H1 (cell line): Measurements from ENCODE around the gene KIF1C. TPM values are rescaled to one million over a fixed set of nuclear protein-coding genes. Genes with fewer than 3 reads are reported as not detected.

Experiments
- CTCF ChIA-PET: fragments of 300-600 bp; sonication (Branson Sonifier 250); formaldehyde crosslinking; loops from one replicate; lab custom pipeline; 2021; ENCODE audit not compliant: partially characterized antibody; lab: Charles Lee
- POLR2A ChIA-PET: fragments of 300-600 bp; sonication (Branson Sonifier 250); formaldehyde crosslinking; loops from one replicate; lab custom pipeline; 2021; ENCODE audit warnings: inconsistent platforms; ENCODE audit not compliant: partially characterized antibody; lab: Charles Lee
- DNase-seq, 2 experiments: peaks; one replicate each; pipeline versions ENCODE4 v3.0.0 to v3.0.0-alpha.2; 2010 to 2022; ENCODE audit warnings: low spot score in 2 of 2, low read depth in 1 of 2, mixed read lengths in 1 of 2
- FAIRE-seq: peaks from 2 replicates; lab custom pipeline; 2011; peaks lifted over from hg19 to GRCh38; lab: Jason Lieb, UNC
- H2AFZ ChIP-seq: 2 replicates; pipeline ENCODE4 v1.8.1; 2012; ENCODE audit warnings: low read length, inconsistent platforms
- H2AK5ac ChIP-seq: 2 replicates; pipeline ENCODE4 v1.6.1; 2013; ENCODE audit warnings: low read depth, low read length
- H2BK120ac ChIP-seq: replicated peaks from 2 replicates; pipeline ENCODE3; 2013; ENCODE audit warnings: low read depth, low read length, inconsistent platforms
- H2BK12ac ChIP-seq: 2 replicates; pipeline ENCODE4 v1.6.1; 2013; ENCODE audit warnings: low read depth, low read length
- H2BK15ac ChIP-seq: 2 replicates; pipeline ENCODE4 v1.6.1; 2013; ENCODE audit warnings: low read length
- H2BK20ac ChIP-seq: 2 replicates; pipeline ENCODE4 v1.6.1; 2013; ENCODE audit warnings: low read length
- H2BK5ac ChIP-seq: 2 replicates; pipeline ENCODE4 v1.6.1; 2013; ENCODE audit warnings: low read depth, low read length
- H3K14ac ChIP-seq: 2 replicates; pipeline ENCODE4 v1.6.1; 2013; ENCODE audit warnings: inconsistent platforms; ENCODE audit not compliant: insufficient read length
- H3K18ac ChIP-seq: 2 replicates; pipeline ENCODE4 v1.6.1; 2013; ENCODE audit warnings: low read length; ENCODE audit errors: extremely low read depth
- H3K23ac ChIP-seq: 2 replicates; pipeline ENCODE4 v1.6.1; 2013; ENCODE audit warnings: inconsistent platforms; ENCODE audit not compliant: insufficient read length
- H3K23me2 ChIP-seq: 2 replicates; pipeline ENCODE4 v1.6.1; 2013; ENCODE audit warnings: low read depth, low read length
- H3K27ac ChIP-seq: 2 replicates; pipeline ENCODE4 v1.6.1; 2011; ENCODE audit warnings: low read depth, low read length, inconsistent platforms
- H3K27me3 ChIP-seq, 4 experiments: replicated peaks in 1 of 4; 1 replicate in 1 of 4; 2 replicates in 3 of 4; pipeline versions ENCODE4 v1.6.1 to v1.8.1; 2011 to 2013; ENCODE audit warnings: low read length in 3 of 4, mild to moderate bottlenecking in 3 of 4, inconsistent platforms in 2 of 4, mixed read lengths in 2 of 4, moderate library complexity in 1 of 4; ENCODE audit not compliant: control insufficient read depth in 3 of 4, insufficient read depth in 3 of 4; ENCODE audit errors: extremely low read depth in 1 of 4
- H3K36me3 ChIP-seq, 4 experiments: 2 replicates each; pipeline versions ENCODE4 v1.6.1 to v1.8.1; 2011 to 2013; ENCODE audit warnings: mild to moderate bottlenecking in 4 of 4, low read length in 3 of 4, moderate library complexity in 2 of 4, control low read depth in 1 of 4, inconsistent platforms in 1 of 4; ENCODE audit not compliant: insufficient read depth in 4 of 4, control insufficient read depth in 2 of 4
- H3K4ac ChIP-seq: replicated peaks from 2 replicates; pipeline ENCODE3; 2013; ENCODE audit warnings: low read length, low read depth, mixed read lengths, inconsistent platforms; ENCODE audit not compliant: insufficient read length
- H3K4me1 ChIP-seq, 4 experiments: replicated peaks in 1 of 4; 1 replicate in 1 of 4; 2 replicates in 3 of 4; pipeline versions ENCODE4 v1.6.1 to v1.8.1; 2011 to 2013; ENCODE audit warnings: low read length in 3 of 4, inconsistent platforms in 2 of 4, mixed read lengths in 1 of 4; ENCODE audit not compliant: insufficient read depth in 4 of 4, control insufficient read depth in 3 of 4
- H3K4me2 ChIP-seq, 2 experiments: 2 replicates each; pipeline versions ENCODE4 v1.6.1 to v1.8.1; 2011 to 2013; ENCODE audit warnings: low read depth in 2 of 2, low read length in 2 of 2, control low read depth in 1 of 2, inconsistent platforms in 1 of 2, mild to moderate bottlenecking in 1 of 2; ENCODE audit not compliant: insufficient read depth in 1 of 2
- H3K4me3 ChIP-seq, 4 experiments: fragments of 200-600, 300-600 bp in 1 of 4; sonication (generic), shearing (Covaris generic), sonication (Bioruptor Twin) in 1 of 4; 2 replicates each; pipeline versions ENCODE4 v1.5.1 to v1.8.1; 2011 to 2016; ENCODE audit warnings: low read length in 4 of 4, low read depth in 3 of 4, control low read depth in 2 of 4, inconsistent platforms in 2 of 4, mild to moderate bottlenecking in 2 of 4, mixed read lengths in 1 of 4, moderate library complexity in 1 of 4; ENCODE audit not compliant: insufficient read depth in 2 of 4; ENCODE audit errors: extremely low read depth in 1 of 4
- H3K56ac ChIP-seq: replicated peaks from 2 replicates; pipeline ENCODE3; 2013; ENCODE audit warnings: low read depth, mild to moderate bottlenecking, mixed read lengths, low read length, inconsistent platforms; ENCODE audit not compliant: insufficient read length
- H3K79me1 ChIP-seq: 2 replicates; pipeline ENCODE4 v1.6.1; 2013; ENCODE audit warnings: low read depth, low read length, control low read depth
- H3K79me2 ChIP-seq, 2 experiments: 2 replicates each; pipeline versions ENCODE4 v1.6.1 to v1.8.1; 2012 to 2013; ENCODE audit warnings: low read length in 2 of 2, mild to moderate bottlenecking in 2 of 2, inconsistent platforms in 1 of 2; ENCODE audit not compliant: insufficient read depth in 2 of 2, control insufficient read depth in 1 of 2
- H3K9ac ChIP-seq, 4 experiments: replicated peaks in 1 of 4; 1 replicate in 1 of 4; 2 replicates in 3 of 4; pipeline versions ENCODE4 v1.6.1 to v1.8.1; 2011 to 2013; ENCODE audit warnings: low read depth in 3 of 4, low read length in 3 of 4, control low read depth in 2 of 4, mild to moderate bottlenecking in 2 of 4, moderate library complexity in 2 of 4, inconsistent platforms in 1 of 4; ENCODE audit errors: extremely low read depth in 1 of 4
- H3K9me3 ChIP-seq, 2 experiments: 2 replicates each; pipeline versions ENCODE4 v1.6.1 to v1.8.1; 2012 to 2013; ENCODE audit warnings: mild to moderate bottlenecking in 2 of 2, moderate library complexity in 2 of 2, control low read depth in 1 of 2, inconsistent platforms in 1 of 2, low read depth in 1 of 2, low read length in 1 of 2, mixed read lengths in 1 of 2; ENCODE audit not compliant: insufficient read depth in 2 of 2
- H4K20me1 ChIP-seq, 2 experiments: replicated peaks in 1 of 2; 2 replicates each; pipeline versions ENCODE3 to v1.8.1; 2011 to 2013; ENCODE audit warnings: inconsistent platforms in 2 of 2, low read length in 2 of 2, mild to moderate bottlenecking in 1 of 2; ENCODE audit not compliant: insufficient read depth in 2 of 2, control insufficient read depth in 1 of 2
- H4K5ac ChIP-seq: 2 replicates; pipeline ENCODE4 v1.6.1; 2013; ENCODE audit warnings: low read length, low read depth, mixed read lengths, inconsistent platforms; ENCODE audit not compliant: insufficient read length
- H4K8ac ChIP-seq: 2 replicates; pipeline ENCODE4 v1.8.0; 2013; ENCODE audit warnings: mild to moderate bottlenecking, moderate library complexity, low read length, inconsistent platforms; ENCODE audit not compliant: insufficient read depth; ENCODE audit errors: extremely low read depth
- H4K91ac ChIP-seq: replicated peaks from 2 replicates; pipeline ENCODE3; 2013; ENCODE audit warnings: low read length, mixed read lengths, inconsistent platforms; ENCODE audit not compliant: insufficient read length
- BRCA1 ChIP-seq: IDR thresholded peaks from 2 replicates; pipeline ENCODE4 v1.6.1; 2012; ENCODE audit warnings: low read depth, low read length, improper control_type of control experiment
- CTCF ChIP-seq, 3 experiments: IDR thresholded peaks; 1 replicate in 2 of 3; 2 replicates in 1 of 3; pipeline versions ENCODE4 v1.5.1 to v1.6.1; 2011; ENCODE audit warnings: low read length in 3 of 3, mild to moderate bottlenecking in 3 of 3, inconsistent platforms in 2 of 3, low read depth in 1 of 3, moderate library complexity in 1 of 3; ENCODE audit not compliant: insufficient read depth in 1 of 3; ENCODE audit errors: control extremely low read depth in 1 of 3
- EP300 ChIP-seq, 2 experiments: IDR thresholded peaks; 1 replicate in 1 of 2; 2 replicates in 1 of 2; pipeline ENCODE4 v1.6.1; 2011 to 2012; ENCODE audit warnings: low read depth in 2 of 2, low read length in 2 of 2, mild to moderate bottlenecking in 2 of 2, borderline replicate concordance in 1 of 2, inconsistent platforms in 1 of 2, moderate library complexity in 1 of 2
- GABPA ChIP-seq: IDR thresholded peaks from 2 replicates; pipeline ENCODE4 v1.6.1; 2011; ENCODE audit warnings: mild to moderate bottlenecking, low read length, moderate library complexity, borderline replicate concordance; ENCODE audit not compliant: insufficient read depth
- HDAC2 ChIP-seq, 2 experiments: fragments of 300-600 bp in 1 of 2; sonication (generic) in 1 of 2; IDR thresholded peaks; 2 replicates each; pipeline ENCODE4 v1.6.1; 2011 to 2012; ENCODE audit warnings: low read depth in 2 of 2, low read length in 2 of 2, mild to moderate bottlenecking in 2 of 2, moderate library complexity in 2 of 2, borderline replicate concordance in 1 of 2, inconsistent platforms in 1 of 2
- HDAC6 ChIP-seq: IDR thresholded peaks from one replicate; pipeline ENCODE4 v1.7.1; 2012; ENCODE audit warnings: low read depth, mild to moderate bottlenecking, inconsistent platforms, low read length, moderate library complexity
- NRF1 ChIP-seq: IDR thresholded peaks from 2 replicates; pipeline ENCODE4 v1.6.1; 2011; ENCODE audit warnings: mild to moderate bottlenecking, low read depth, low read length, improper control_type of control experiment
- POU5F1 ChIP-seq: IDR thresholded peaks from 2 replicates; pipeline ENCODE4 v1.6.1; 2011; ENCODE audit warnings: low read depth, mild to moderate bottlenecking, low read length, moderate library complexity
- SIX5 ChIP-seq: IDR thresholded peaks from 2 replicates; pipeline ENCODE4 v1.6.1; 2011; ENCODE audit warnings: mild to moderate bottlenecking, low read depth, low read length
- TAF1 ChIP-seq: IDR thresholded peaks from 2 replicates; pipeline ENCODE4 v1.6.1; 2011; ENCODE audit warnings: mild to moderate bottlenecking, low read depth, low read length
- WGBS, 2 experiments: shearing (Covaris generic) in 1 of 2; methylation state at CpG; one replicate each; pipeline versions ENCODE4 v1.1.6 to v1.1.7; 2013 to 2015; ENCODE audit warnings: low lambda C conversion rate in 2 of 2, mixed read lengths in 2 of 2, inconsistent platforms in 1 of 2, low coverage in 1 of 2, missing lambda C conversion rate in 1 of 2; ENCODE audit not compliant: insufficient replicate concordance in 2 of 2, insufficient coverage in 1 of 2, insufficient read length in 1 of 2; ENCODE audit errors: extremely low coverage in 1 of 2, missing lambda C conversion rate in 1 of 2; 5-methylcytosine and 5-hydroxymethylcytosine counted together
- polyA plus RNA-seq, 7 experiments: library from polyadenylated mRNA; depleted of rRNA in 3 of 7; stranded (reverse) in 5 of 7; unstranded in 2 of 7; fragments of >200 nt in 5 of 7; fragments of 200-250 nt in 2 of 7; gene quantifications; 1 replicate in 5 of 7; 2 replicates in 1 of 7; 4 replicates in 1 of 7; pipeline versions ENCODE4 v1.2.1 to v1.2.3, GENCODE V29; 2011 to 2013; ENCODE audit warnings: missing spikeins in 2 of 7, mixed read lengths in 2 of 7
- total RNA-seq: library from RNA; stranded (reverse); fragmentation: NEBNext Ultra II Directional; extraction: Animal tissue kit (Norgen Biotek cat#: 25700); gene quantifications from 2 replicates; pipeline ENCODE4 v1.2.1, GENCODE V29; 2021

Gene KIF1C
- total and polyA plus RNA-seq, 2 of the 8 experiments (the other 6 are each of a cell fraction or from before 2014, with no cell fraction given), result 14.3 to 114 TPM

GRCh38 chr17:4953451-4953961 lies 44.2 kb upstream of the KIF1C start:
- no peak overlapping the region for H2BK20ac ChIP-seq
- H3K27ac ChIP-seq, result no peak overlapping the region
- H3K14ac ChIP-seq, result no peak overlapping the region
- H3K9me3 ChIP-seq, result no peaks in the 10 kb centered on the region
- H3K4me2 ChIP-seq, result no peak overlapping the region
- no peak overlapping the region for H4K8ac ChIP-seq
- peaks cover 0 to 13% (median 9%) of the 10 kb centered on the region in 4 experiments; a peak in 6 of 7 replicates for H3K4me1 ChIP-seq
- no peaks in the 10 kb centered on the region; a peak in 1 of 4 replicates for H3K79me2 ChIP-seq
- H3K9ac ChIP-seq, result no peak overlapping the region
- H3K56ac ChIP-seq, result no peak overlapping the region
- no peak overlapping the region for H4K5ac ChIP-seq
- POLR2A ChIA-PET, result interaction anchor here (0.6 to 32.4 kb wide), 6 partner anchors 6 to 42 kb away, joined by 3 to 987 read pairs (median 4); partner anchors contain the start of genes ENO3, PFN1, RNF167 and SLC25A11
- peaks cover 8% of the 10 kb centered on the region for H3K23me2 ChIP-seq
- no peak overlapping the region for H2AFZ ChIP-seq
- no peak overlapping the region for H2BK12ac ChIP-seq
- H4K91ac ChIP-seq, result peak overlapping the region; percentile 20
- no peaks in the 10 kb centered on the region for H3K36me3 ChIP-seq
- H3K18ac ChIP-seq, result no peak overlapping the region
- H2BK15ac ChIP-seq, result no peak overlapping the region
- 0 out of 2 replicates have a peak, but pooled peaks cover 2% of the 10 kb centered on the region for H3K79me1 ChIP-seq
- CTCF ChIA-PET, result interaction anchor here (0.6 to 5.0 kb wide), 12 partner anchors 8 to 456 kb away, joined by 3 to 20 read pairs (median 4); partner anchors contain the start of genes CAMTA2 and SLC52A1
- DNase-seq, result no peak
- no peak overlapping the region for H2BK120ac ChIP-seq
- H2AK5ac ChIP-seq, result no peak overlapping the region
- no peaks in the 10 kb centered on the region for H3K27me3 ChIP-seq
- no peak overlapping the region for H3K4ac ChIP-seq
- H3K23ac ChIP-seq, result no peak overlapping the region
- WGBS, 2 experiments, result 90% methylated on average over 14 of the region's 14 CpGs; no CpG with 5 or more reads in 1 of the 2 experiments
- H2BK5ac ChIP-seq, result no peak overlapping the region
- FAIRE-seq, result no peak
- H3K4me3 ChIP-seq, result no peak overlapping the region
- H4K20me1 ChIP-seq, result no peaks in the 10 kb centered on the region
- TF ChIP-seq GABPA, result no peak
- no peak for TF ChIP-seq SIX5
- no peak for TF ChIP-seq TAF1
- no peak for TF ChIP-seq HDAC6
- TF ChIP-seq NRF1, result no peak
- TF ChIP-seq HDAC2 (IDR thresholded peaks at IDR 0.05; ENCODE audit: borderline replicate concordance in 1 of 2, low read depth in 2 of 2, low read length in 2 of 2), result no peak
- TF ChIP-seq CTCF (IDR thresholded peaks at IDR 0.05; ENCODE audit: control extremely low read depth in 1 of 3, insufficient read depth in 1 of 3, low read depth in 1 of 3, low read length in 3 of 3), result no peak
- no peak for TF ChIP-seq EP300 (IDR thresholded peaks at IDR 0.05; ENCODE audit: borderline replicate concordance in 1 of 2, low read depth in 2 of 2, low read length in 2 of 2)
- no peak for TF ChIP-seq BRCA1
- no peak for TF ChIP-seq POU5F1
